C4-2B (cell line): ENCODE measurements around the gene S100A16.

Source experiments
- H3K27ac ChIP-seq: fragments of 450-650 bp; 2 replicates; pipeline ENCODE4 v1.5.1; 2017
- CTCF ChIP-seq: fragments of 450-650 bp; conservative IDR thresholded peaks from 2 replicates; pipeline ENCODE4 v1.5.1; 2017; ENCODE audit warnings: mild to moderate bottlenecking
- ZFX ChIP-seq: fragments of 450-650 bp; IDR thresholded peaks from 2 replicates; pipeline ENCODE4 v1.6.1; 2017

S100A16 gene

DNA sequence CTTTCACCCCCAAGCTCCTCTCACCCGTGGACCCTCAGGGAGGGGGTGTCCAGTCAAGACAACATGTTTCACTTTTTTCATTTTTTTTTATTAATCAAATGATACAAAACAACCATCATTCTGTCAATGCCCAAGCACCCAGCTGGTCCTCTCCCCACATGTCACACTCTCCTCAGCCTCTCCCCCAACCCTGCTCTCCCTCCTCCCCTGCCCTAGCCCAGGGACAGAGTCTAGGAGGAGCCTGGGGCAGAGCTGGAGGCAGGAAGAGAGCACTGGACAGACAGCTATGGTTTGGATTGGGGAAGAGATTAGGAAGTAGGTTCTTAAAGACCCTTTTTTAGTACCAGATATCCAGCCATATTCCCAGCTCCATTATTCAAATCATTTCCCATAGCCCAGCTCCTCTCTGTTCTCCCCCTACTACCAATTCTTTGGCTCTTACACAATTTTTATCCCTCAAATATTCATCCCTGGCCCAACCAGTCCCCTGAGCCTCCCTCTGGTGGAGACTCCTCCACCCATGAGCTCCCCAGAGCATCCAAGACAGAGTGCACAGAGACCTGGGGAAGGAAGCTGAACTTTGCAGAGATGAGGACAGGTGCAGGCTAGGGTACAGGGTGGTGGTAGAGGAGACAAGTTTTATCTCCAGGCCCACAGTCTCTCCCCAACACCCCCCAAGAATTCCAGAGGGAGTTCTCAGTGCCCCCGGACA lies 1.4 kb upstream of the S100A16 start:
- no peak for TF ChIP-seq ZFX
- no peak for TF ChIP-seq CTCF
- H3K27ac ChIP-seq, result no peak overlapping the region

GRCh38 chr1:153613406-153613805 lies 469 bp upstream of the S100A16 start:
- TF ChIP-seq CTCF (no peak), ZFX (no peak)
- no peak overlapping the region for H3K27ac ChIP-seq

GRCh38 chr1:153612111-153612754 lies 704 bp downstream of the S100A16 start:
- no peak for TF ChIP-seq ZFX
- TF ChIP-seq CTCF, result no peak
- H3K27ac ChIP-seq, result no peak overlapping the region

- no peak overlapping the region for H3K27ac ChIP-seq
- TF ChIP-seq ZFX (no peak), CTCF (no peak)
Measured at GRCh38 chr1:153611356-153611755, 1.6 kb downstream of the S100A16 start.

DNA sequence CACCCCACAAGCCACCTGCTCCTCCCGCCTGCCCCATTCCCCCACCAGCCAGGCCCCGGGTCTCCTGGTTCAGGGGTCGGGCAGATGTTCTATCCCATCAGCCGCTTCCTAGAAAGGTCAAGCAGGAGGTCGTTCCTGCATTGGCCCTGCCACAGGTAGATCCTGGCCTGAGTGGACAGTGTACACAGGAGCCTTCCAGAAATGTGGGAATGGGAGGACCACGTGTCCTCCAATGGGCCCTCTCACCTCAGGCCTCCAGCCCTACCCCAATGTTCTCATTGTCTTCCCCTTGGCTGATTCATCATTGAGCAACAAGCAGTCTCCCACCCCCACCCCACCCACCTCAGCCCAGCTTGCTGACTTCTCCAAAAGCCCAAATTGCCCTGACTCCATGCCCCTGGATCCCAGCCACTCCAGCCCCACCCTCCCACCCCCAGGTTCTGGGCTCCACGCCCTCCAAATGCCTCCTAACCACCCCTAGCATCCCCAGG lies 2.1 kb downstream of the S100A16 start:
- no peak for TF ChIP-seq ZFX
- no peak for TF ChIP-seq CTCF
- H3K27ac ChIP-seq, result no peak overlapping the region

GRCh38 chr1:153610334-153610733 lies 2.6 kb downstream of the S100A16 start:
- no peak overlapping the region for H3K27ac ChIP-seq
- no peak for TF ChIP-seq CTCF
- TF ChIP-seq ZFX, result no peak

GRCh38 chr1:153609585-153609907 lies 3.4 kb downstream of the S100A16 start:
- no peak overlapping the region for H3K27ac ChIP-seq
- TF ChIP-seq CTCF (no peak), ZFX (no peak)
